SK-N-MC (cell line): ENCODE results near the gene TFF2.

ENCODE experiments used
- FOXP2 ChIP-seq: optimal IDR thresholded peaks from 2 replicates; pipeline ENCODE3; 2011; ENCODE audit warnings: mild to moderate bottlenecking, moderate library complexity; ENCODE audit not compliant: insufficient read depth; ENCODE audit errors: extremely low read length, control extremely low read depth
- POLR2AphosphoS5 ChIP-seq: IDR thresholded peaks from 2 replicates; pipeline ENCODE4 v1.6.1; 2012; ENCODE audit warnings: mild to moderate bottlenecking, low read depth, low read length, borderline replicate concordance

GRCh38 chr21:42382915-42383314 lies 32.1 kb upstream of the TFF2 start:
- TF ChIP-seq POLR2AphosphoS5 (no peak), FOXP2 (no peak)
